ENCODE measurements around the gene DDX27. TPM values are rescaled to one million over a fixed set of nuclear protein-coding genes. Genes with fewer than 3 reads are reported as not detected.
A peak's percentile ranks its signal among the peaks of the same experiment; 100 is the strongest.

DDX27 gene
- total RNA-seq, 4 donors from 2014 or later = 19.8 to 35.7 (median 30.8) TPM

DNA sequence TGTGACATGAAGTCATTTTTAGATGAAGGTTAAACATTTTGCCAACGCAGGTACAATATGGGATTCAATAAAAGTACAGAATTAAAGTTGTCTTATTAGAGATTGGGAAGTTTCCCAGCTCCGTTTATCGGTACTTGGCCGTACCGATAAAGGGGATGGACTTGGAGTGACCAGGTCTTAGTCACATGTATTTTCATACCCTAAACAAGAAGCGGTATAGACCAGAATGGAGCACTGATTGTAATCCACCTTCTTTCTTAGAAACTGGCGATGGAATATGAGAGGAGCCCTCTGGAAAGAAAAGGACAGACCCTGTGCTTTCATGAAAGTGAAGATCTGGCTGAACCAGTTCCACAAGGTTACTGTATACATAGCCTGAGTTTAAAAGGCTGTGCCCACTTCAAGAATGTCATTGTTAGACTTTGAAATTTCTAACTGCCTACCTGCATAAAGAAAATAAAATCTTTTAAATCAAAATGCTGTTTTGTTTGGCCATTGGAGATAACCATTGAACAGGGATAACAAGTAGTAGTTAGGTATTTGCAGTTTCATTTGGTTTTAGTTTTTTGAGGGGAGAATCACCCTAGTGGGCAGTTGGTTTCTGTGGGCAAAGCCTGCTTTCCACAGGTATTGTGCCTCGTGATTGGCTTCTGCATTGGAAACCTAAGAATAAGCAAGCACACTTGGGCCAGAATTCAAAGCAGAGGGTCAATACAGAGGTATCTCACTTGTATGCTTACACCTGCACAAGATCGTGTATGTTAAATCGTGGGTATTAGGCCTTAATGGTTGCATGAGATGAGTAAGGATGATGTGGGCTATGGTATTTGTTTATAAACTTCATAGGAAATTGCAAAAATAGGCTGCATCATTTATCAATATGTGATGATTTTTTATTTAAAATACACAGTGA, 69.8 kb downstream of the DDX27 start:
- peak overlapping the region; percentile 37 to 53 (median 46) for H3K27ac ChIP-seq
- H3K4me3 ChIP-seq = no peak overlapping the region
- H3K4me1 ChIP-seq = peaks cover 0 to 43% (median 14%) of the 10 kb centered on the region in 3 donors
- no peaks in the 10 kb centered on the region for H3K27me3 ChIP-seq
- intact Hi-C loops (cut with DNase I) = no loop called here
- no peak for DNase-seq
- H3K36me3 ChIP-seq = peaks cover 50 to 91% (median 66%) of the 10 kb centered on the region in 3 donors
- 47 to 68% methylated on average over 10 of the region's 10 CpGs for WGBS, 2 donors
- TF ChIP-seq CTCF (IDR thresholded peaks at IDR 0.05) (no peak), POLR2A (IDR thresholded peaks at IDR 0.05) (no peak)
- H3K9me3 ChIP-seq = peaks cover 0 to 37% (median 26%) of the 10 kb centered on the region in 3 donors

DNA sequence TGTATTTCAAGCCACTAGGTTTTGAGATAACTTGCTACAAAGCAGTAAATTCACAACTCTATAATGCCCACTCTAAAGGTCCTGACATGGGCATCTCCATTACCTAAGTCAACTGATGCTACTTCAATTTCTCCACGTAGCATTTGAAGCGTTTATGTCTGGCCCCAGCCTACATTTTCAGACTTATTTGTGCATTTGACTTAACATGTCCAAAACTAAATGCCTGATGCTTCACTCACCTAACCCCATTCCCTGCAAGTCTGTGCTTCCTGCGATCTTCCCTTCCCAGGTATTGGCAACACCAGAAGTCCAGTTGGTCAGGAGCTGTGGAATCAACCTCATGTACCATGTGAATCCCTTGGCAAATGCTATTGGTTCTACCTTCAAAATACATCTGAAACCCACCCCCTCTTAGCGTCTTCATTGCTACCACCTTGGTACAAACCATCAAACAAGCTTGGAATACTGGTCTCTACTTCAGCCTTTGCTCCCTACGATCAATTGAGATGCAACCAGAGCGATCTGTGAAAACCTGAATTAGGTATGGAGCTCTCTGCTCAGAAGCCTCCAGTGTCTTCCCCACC, 71.5 kb downstream of the DDX27 start:
- Histone ChIP-seq H3K9me3 (peaks cover 0 to 21% (median 16%) of the 10 kb centered on the region in 3 donors), H3K36me3 (peaks cover 33 to 79% (median 50%) of the 10 kb centered on the region in 3 donors), H3K4me3 (no peak overlapping the region), H3K27ac (no peak overlapping the region), H3K27me3 (no peaks in the 10 kb centered on the region), H3K4me1 (peaks cover 0 to 31% (median 12%) of the 10 kb centered on the region in 3 donors)
- TF ChIP-seq CTCF (IDR thresholded peaks at IDR 0.05) (no peak), POLR2A (IDR thresholded peaks at IDR 0.05) (no peak)
- DNase-seq = no peak
- 75 to 84% methylated on average over 6 of the region's 6 CpGs for WGBS, 2 donors
- intact Hi-C loops (cut with DNase I) = no loop called here

GRCh38 chr20:49291200-49291599, 72.0 kb downstream of the DDX27 start:
- peaks cover 0 to 16% (median 11%) of the 10 kb centered on the region in 3 donors for H3K9me3 ChIP-seq
- H3K4me3 ChIP-seq = no peak overlapping the region
- peaks cover 0 to 28% (median 12%) of the 10 kb centered on the region in 3 donors for H3K4me1 ChIP-seq
- TF ChIP-seq CTCF (IDR thresholded peaks at IDR 0.05) (no peak), POLR2A (IDR thresholded peaks at IDR 0.05) (no peak)
- WGBS, 2 donors = 0 to 48% methylated on average over 1 of the region's 1 CpG
- intact Hi-C loops (cut with DNase I) = no loop called here
- DNase-seq = no peak
- H3K27ac ChIP-seq = no peak overlapping the region
- H3K27me3 ChIP-seq = no peaks in the 10 kb centered on the region
- H3K36me3 ChIP-seq = peaks cover 28 to 78% (median 45%) of the 10 kb centered on the region in 3 donors

GRCh38 chr20:49292010-49292409, 72.8 kb downstream of the DDX27 start:
- H3K27ac ChIP-seq = no peak overlapping the region
- H3K9me3 ChIP-seq = peaks cover 0 to 7% (median 3%) of the 10 kb centered on the region in 3 donors
- intact Hi-C loops (cut with DNase I) = no loop called here
- no peak for DNase-seq
- 50 to 52% methylated on average over 3 of the region's 3 CpGs for WGBS, 2 donors
- H3K27me3 ChIP-seq = no peaks in the 10 kb centered on the region
- peaks cover 20 to 74% (median 37%) of the 10 kb centered on the region in 3 donors for H3K36me3 ChIP-seq
- TF ChIP-seq POLR2A (IDR thresholded peaks at IDR 0.05) (no peak), CTCF (IDR thresholded peaks at IDR 0.05) (no peak)
- H3K4me3 ChIP-seq = no peak overlapping the region
- peaks cover 0 to 27% (median 12%) of the 10 kb centered on the region in 3 donors for H3K4me1 ChIP-seq

DNA sequence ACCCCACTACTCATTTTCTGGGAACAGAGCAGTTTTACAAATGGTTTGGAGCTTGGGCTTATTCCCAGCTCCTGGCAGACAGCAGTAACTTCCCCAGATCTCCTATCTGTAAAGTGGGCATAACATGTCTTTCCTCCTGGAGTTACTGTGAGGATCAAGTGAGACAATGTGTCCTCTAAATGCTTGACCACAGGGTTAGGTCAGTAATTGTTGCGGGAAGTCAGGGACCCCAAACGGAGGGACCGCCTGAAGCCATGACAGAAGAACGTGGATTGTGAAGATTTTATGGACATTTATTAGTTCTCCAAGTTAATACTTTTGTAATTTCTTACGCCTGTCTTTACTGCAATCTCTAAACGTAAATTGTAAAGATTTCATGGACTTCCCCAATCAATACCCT, 73.9 kb downstream of the DDX27 start:
- Histone ChIP-seq H3K4me1 (peaks cover 0 to 16% (median 7%) of the 10 kb centered on the region in 3 donors), H3K4me3 (no peak overlapping the region), H3K27ac (no peak overlapping the region), H3K36me3 (peaks cover 12 to 63% (median 28%) of the 10 kb centered on the region in 3 donors), H3K9me3 (no peaks in the 10 kb centered on the region), H3K27me3 (no peaks in the 10 kb centered on the region)
- intact Hi-C loops (cut with DNase I) = no loop called here
- DNase-seq = no peak
- 93 to 96% methylated on average over 6 of the region's 6 CpGs for WGBS, 2 donors
- TF ChIP-seq POLR2A (IDR thresholded peaks at IDR 0.05) = no peak
- TF ChIP-seq CTCF (IDR thresholded peaks at IDR 0.05) = no peak

Data from esophagus squamous epithelium (tissue), 5 donors.